AML-193 (cell line): ENCODE results near the gene SLCO1B3.

ENCODE experiments used
- DNase-seq, 2 experiments: peaks; one replicate each; lab custom pipeline; 2025; lab: John Stamatoyannopoulos, UW

Gene SLCO1B3

GRCh38 chr12:20885116-20885515 is 74.6 kb downstream of the SLCO1B3 start:
- DNase-seq = no peak

DNA sequence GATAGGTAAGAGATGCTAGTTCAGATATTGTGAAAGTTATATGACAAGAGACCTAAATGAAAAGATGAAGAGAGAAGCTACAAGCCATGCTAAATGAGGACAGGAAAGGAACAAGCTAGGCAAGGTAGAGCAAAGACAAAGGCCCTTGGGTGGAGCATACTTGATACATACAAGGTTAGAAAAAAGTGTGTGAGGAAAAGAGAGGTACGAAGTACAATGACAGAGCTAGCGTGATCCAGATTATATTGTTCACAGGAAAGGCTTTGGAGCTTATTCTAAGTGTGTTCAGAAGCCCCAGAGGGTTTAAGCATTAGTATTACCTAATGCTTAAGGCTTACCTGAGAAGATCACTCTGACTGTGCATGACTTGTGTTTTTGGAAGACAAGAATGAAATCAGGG is 75.0 kb downstream of the SLCO1B3 start:
- DNase-seq = no peak

DNA sequence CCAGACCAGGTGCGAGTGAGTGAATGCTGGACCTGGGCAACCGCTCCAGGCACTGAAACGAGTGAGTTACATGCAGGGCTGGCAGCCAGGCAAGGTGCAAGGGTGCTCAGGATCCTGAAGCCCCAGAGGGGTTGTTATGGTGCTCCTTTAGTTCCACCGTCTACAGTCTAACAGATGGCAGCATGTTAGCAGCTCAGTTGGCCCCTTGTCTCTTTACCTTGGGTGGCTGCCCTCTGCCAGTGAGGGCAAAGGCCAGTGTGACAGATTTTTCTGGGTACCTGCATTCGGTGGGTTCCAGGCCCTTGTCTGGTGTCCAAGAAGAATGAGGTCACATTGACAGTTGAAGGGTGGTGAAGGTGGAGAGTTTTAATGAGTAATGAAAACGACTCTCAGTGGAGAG is 106.8 kb downstream of the SLCO1B3 start:
- DNase-seq = no peak

DNA sequence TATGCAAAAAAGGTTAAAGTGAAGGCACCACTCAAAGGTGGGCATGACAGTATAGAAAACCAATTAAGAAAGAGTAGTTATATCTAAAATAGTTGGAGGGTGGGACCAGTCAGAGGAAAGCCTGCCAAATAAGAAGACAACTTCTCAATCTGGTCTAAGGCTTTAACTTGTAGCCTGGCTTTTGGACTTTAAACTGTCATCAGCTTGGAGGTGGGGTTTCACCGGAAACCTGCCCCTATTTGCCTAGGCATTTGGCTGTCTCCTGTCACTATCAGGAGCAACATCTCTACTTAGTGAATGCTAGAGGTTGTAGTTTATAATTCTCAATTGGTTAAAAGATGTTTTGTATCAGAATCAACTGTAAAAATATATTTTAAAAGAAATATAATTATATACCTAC is 107.3 kb downstream of the SLCO1B3 start:
- no peak for DNase-seq

- DNase-seq = no peak
Observed at GRCh38 chr12:20931894-20932293, 121.4 kb downstream of the SLCO1B3 start.

DNA sequence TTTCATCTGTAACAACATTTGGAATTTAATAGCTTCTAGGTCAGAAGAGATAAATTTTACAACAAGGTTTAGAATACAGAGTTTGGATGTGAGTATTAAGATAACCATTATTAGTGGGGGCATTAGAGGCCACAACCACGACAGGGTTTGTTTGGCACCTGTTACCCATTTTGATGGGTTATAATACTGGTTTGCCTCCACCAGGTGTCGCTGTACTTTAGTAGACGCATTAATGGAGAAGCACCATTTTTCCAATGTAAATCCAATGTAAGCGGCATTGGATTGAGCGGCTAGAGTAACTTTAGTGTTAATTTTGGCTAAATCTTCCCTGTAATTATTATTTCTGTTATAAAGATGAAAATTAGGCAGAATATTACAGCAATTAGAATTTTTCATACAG is 136.2 kb downstream of the SLCO1B3 start:
- DNase-seq = peak; percentile 8 to 14

DNA sequence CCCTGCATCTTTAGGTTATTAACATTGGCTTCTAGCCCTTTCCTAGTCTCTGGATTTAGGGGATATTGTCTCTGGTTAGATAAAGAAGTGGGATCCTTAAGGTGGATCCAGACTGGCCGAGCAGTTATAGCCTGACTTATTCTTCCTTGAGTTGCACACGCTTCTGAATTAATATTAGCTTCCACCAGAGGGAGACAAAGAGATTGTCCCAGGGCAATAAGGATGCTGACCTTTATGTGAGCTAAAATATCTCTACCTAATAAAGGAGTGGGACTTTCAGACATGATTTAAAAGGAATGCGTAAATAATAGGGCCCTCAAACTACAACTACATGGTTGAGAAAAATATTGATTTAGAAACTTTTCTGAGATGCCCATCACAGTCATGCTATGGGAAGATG is 139.7 kb downstream of the SLCO1B3 start:
- peak; percentile 25 to 48 for DNase-seq

GRCh38 chr12:20963303-20963702 is 152.8 kb downstream of the SLCO1B3 start:
- DNase-seq = no peak

DNA sequence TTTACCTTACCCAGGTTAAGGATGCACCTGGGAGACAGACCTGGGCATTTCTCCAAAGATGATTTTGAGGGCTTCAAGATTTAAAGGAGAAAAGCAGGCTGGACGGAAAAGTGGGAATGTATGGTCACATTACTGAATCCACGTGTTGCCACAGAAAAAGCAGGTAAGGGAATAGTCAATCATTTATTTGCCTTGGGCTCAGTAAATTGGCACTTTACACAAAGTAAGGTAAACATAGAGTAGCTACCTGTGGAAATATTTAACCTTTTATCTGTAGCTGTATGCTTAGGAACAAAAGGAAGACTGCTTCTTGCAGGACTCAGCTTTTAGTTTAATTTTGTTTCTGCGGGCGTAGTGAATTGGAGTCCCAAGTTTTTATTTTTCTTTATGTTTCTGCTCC is 153.3 kb downstream of the SLCO1B3 start:
- DNase-seq = no peak
